Adipocyte (in vitro differentiated cells): ENCODE results near the gene PEPD.
A peak's percentile ranks its signal among the peaks of the same experiment; 100 is the strongest.

Experiments
- DNase-seq: peaks from one replicate; pipeline ENCODE4 v3.0.0-alpha.2; 2015; ENCODE audit warnings: low read depth
- H3K27me3 ChIP-seq: replicated peaks from 2 replicates; pipeline ENCODE4 v1.7.0; 2013; ENCODE audit warnings: mild to moderate bottlenecking, low read length, moderate library complexity; ENCODE audit not compliant: control insufficient read depth, insufficient read depth
- H3K36me3 ChIP-seq: 2 replicates; pipeline ENCODE4 v1.7.0; 2013; ENCODE audit warnings: low read length, mild to moderate bottlenecking, moderate library complexity; ENCODE audit not compliant: control insufficient read depth, insufficient read depth, severe bottlenecking
- H3K4me1 ChIP-seq: 2 replicates; pipeline ENCODE4 v1.7.0; 2013; ENCODE audit warnings: mild to moderate bottlenecking, low read length, moderate library complexity; ENCODE audit not compliant: control insufficient read depth, insufficient read depth
- H3K4me3 ChIP-seq: 2 replicates; pipeline ENCODE4 v1.7.0; 2013; ENCODE audit warnings: mild to moderate bottlenecking, low read length, moderate library complexity
- H3K9ac ChIP-seq: 2 replicates; pipeline ENCODE4 v1.7.0; 2013; ENCODE audit warnings: mild to moderate bottlenecking, low read length, moderate library complexity
- H3K9me3 ChIP-seq: 2 replicates; pipeline ENCODE4 v1.7.0; 2013; ENCODE audit warnings: mild to moderate bottlenecking, low read length, moderate library complexity; ENCODE audit not compliant: control insufficient read depth

PEPD gene

GRCh38 chr19:33420821-33421220 is 100.8 kb downstream of the PEPD start:
- Histone ChIP-seq H3K27me3 (no peaks in the 10 kb centered on the region), H3K4me3 (no peak overlapping the region), H3K36me3 (no peaks in the 10 kb centered on the region), H3K9ac (no peak overlapping the region), H3K9me3 (no peaks in the 10 kb centered on the region), H3K4me1 (no peaks in the 10 kb centered on the region)
- DNase-seq = no peak

GRCh38 chr19:33419788-33420130 is 101.8 kb downstream of the PEPD start:
- Histone ChIP-seq H3K4me3 (no peak overlapping the region), H3K9me3 (no peaks in the 10 kb centered on the region), H3K9ac (no peak overlapping the region), H3K4me1 (no peaks in the 10 kb centered on the region), H3K36me3 (no peaks in the 10 kb centered on the region), H3K27me3 (no peaks in the 10 kb centered on the region)
- no peak for DNase-seq

DNA sequence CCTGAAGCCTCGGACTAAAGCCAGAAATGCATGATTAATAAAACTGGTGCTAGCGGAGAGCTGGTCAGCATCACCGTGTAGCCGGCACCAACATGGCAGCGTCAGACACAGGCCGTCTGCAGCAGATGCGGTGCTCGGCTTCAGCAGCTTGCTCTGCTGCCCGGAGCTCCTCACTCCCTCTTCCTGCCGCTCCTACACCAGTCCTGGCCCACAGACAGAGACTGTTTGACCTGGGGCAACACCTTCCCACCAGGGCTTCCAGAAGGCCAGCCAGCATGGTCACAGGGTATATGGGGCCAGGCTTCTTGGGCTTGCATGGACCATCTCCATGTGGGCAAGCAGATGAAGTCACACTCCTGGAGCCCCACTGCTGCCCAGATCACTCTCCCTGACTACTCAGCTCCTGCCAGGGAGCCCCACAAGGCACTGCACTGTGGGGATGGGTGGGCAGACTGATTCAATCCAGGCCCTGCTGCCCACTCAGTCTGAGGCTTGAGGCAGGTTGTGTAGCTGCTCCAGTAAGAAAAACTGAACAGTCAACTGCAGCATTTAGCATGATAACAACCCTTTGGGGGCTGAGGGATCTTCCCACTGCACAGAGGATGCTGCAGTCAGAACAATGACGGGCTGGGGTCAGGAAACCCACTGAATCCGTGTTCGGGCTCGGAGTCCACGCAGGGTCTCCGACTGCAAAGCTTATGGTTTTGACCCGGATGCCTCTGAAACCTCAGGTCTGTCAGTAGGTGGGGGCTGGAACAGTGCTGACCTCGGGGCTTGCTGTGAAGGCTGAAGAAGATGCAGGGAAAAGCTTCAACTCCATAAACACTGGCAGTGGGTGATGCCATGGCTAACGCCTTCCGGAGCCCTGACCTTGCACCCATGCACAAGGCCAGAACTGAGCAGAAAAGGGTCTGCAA is 102.5 kb downstream of the PEPD start:
- Histone ChIP-seq H3K27me3 (no peaks in the 10 kb centered on the region), H3K4me1 (no peaks in the 10 kb centered on the region), H3K4me3 (no peak overlapping the region), H3K36me3 (no peaks in the 10 kb centered on the region), H3K9me3 (no peaks in the 10 kb centered on the region), H3K9ac (no peak overlapping the region)
- no peak for DNase-seq

DNA sequence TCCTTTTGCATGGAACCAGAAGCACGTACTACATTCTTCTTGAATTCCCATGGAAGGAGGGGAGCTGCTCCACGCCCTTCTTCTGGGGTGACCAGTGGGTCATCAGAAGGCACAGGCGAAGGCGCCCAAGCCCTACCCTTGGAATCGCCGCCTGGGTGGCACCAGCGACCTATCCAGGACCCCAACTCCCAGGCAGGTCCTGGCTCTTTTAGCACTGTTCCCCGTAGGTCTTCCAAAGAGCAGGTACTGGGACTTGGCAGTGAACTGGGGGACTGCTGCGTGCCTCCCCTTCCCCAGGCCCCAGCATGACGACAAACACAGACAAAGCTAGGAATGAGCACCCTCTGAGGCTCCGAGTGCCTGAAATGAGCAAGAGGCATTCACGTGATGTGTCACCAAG is 103.1 kb downstream of the PEPD start:
- no peaks in the 10 kb centered on the region for H3K36me3 ChIP-seq
- H3K9me3 ChIP-seq = no peaks in the 10 kb centered on the region
- H3K4me3 ChIP-seq = no peak overlapping the region
- no peak for DNase-seq
- H3K9ac ChIP-seq = no peak overlapping the region
- H3K27me3 ChIP-seq = no peaks in the 10 kb centered on the region
- H3K4me1 ChIP-seq = no peaks in the 10 kb centered on the region

- no peaks in the 10 kb centered on the region for H3K4me1 ChIP-seq
- no peak for DNase-seq
- H3K27me3 ChIP-seq = no peaks in the 10 kb centered on the region
- H3K4me3 ChIP-seq = no peak overlapping the region
- H3K9ac ChIP-seq = no peak overlapping the region
- no peaks in the 10 kb centered on the region for H3K36me3 ChIP-seq
- no peaks in the 10 kb centered on the region for H3K9me3 ChIP-seq
Observed at GRCh38 chr19:33417751-33418150, 103.8 kb downstream of the PEPD start.

DNA sequence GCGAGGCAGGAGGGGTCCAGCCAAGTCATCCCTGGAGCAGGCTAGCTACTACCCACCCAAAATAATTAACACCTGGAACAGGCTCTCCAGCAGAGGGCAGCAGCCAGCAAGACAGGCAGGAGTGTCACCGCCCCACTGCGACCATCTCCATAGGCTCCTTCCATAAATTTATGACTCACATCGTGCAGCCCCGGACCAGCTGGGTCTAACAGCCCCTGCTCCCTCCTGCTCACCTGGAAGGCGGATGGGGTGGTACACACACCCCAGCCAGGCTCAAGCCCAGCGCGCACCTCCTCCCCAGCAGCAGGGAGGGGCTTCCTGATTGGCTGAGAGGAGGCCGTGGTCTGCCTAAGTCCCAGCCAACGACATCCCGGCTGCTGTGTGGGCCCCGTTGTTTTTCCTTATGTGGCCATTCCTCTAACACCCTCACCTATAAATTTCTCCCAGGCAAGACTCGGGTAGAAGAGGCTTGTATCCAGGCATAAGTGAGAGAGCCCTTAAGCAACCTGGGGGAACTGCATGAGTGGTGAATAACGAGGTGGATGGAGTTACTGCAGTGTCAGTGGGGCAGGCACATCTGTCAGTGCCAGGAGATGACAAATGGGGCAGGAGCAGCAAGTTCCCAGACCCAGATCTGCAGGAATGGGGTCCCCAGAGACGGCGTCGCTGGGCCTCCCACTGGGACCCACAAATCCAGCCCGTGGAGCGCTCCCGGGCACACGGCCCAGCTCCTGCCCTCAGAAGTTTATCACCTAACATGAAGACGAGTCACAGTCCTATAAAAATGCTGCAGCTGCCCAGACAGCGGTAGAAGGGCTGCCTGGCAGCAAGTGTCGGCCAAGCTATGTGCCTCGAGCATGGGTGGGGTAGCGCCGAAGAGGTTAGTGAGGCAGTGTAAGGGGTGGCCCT is 105.0 kb downstream of the PEPD start:
- DNase-seq = peak; percentile 63
- Histone ChIP-seq H3K27me3 (no peaks in the 10 kb centered on the region), H3K4me3 (no peak overlapping the region), H3K9me3 (no peaks in the 10 kb centered on the region), H3K36me3 (no peaks in the 10 kb centered on the region), H3K4me1 (no peaks in the 10 kb centered on the region), H3K9ac (no peak overlapping the region)

DNA sequence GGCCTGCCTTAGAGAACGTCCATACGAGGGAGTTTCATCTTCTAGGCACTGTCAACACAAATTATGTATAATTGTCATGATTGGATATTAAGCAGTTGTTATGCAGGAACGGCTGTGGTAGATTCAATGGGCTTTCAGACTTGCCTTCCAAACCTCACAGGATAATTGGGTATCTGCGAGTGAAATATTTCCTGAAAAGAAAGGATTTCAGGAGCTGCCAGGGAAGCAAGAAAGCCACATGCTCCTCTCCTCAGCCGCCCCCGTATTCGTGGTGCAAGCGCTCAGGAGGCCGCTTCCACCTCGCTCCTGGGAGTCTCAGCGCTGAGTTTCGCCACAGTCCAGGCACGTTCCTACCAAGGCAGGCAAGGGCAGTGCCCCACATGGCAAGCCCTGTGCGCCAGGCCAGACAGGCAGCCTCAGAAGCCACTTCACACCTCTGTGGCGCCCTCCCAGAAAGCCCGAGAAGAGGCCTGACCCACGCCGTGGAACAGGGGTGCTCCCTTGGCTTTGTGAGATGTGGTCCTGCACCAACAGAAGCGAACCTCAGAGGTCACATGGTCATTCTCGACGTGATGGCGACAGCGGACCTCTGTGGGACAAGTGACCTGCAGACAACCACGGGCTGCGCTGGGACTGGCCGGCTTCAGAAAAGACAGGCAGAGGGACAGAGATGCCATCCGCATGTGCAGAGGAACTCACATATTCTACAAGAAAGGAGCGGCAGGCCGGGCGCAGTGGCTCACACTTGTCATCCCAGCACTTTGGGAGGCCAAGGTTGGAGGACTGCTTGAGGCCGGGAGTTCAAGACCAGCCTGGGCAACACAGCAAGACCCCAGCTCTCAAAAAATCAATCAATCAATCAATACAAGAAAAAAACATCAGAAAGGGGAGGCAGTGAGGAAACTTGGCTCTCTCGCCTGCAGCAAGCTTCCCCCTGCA is 106.7 kb downstream of the PEPD start:
- Histone ChIP-seq H3K4me3 (no peak overlapping the region), H3K4me1 (no peaks in the 10 kb centered on the region), H3K9ac (no peak overlapping the region)

DNA sequence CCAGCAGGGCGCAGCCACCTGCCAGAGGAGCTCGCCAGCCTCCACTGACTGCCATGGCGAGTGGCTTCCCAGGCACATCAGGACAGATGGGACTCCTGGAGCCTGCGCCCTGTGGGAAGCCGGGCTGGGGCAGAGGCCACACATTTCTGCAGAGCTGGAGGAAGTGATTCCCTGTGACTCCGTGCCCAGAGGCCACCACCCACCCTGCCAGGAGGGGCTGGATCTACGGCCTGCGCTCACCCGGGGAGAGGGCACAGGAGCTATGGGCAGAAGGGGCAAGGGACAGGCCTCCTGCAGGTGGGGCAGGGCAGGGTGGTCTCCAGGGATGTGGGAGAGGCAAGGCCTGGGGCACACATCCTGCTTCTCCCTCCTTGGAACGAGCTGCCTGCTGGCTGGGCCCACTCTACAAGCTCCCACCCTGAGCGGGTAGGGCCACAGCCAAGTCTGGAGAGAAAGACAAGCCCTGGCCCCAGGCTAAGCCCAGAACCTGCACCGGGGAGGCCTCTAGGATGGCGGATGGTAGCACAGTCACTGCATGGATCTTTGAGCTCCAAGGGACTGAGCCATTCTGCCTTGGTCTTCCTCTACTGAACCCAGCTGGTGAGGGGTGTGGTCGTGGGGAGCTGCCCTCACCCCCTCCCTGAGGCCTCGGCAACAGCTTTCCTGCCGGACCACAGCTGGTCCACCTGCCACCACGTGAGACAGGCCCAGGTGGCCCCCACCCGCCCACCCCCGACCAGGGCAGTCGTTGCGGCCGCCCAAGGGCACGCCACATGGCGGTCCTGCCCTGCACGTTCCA is 107.5 kb downstream of the PEPD start:
- Histone ChIP-seq H3K36me3 (no peaks in the 10 kb centered on the region), H3K4me3 (no peak overlapping the region), H3K27me3 (no peaks in the 10 kb centered on the region), H3K4me1 (no peaks in the 10 kb centered on the region), H3K9me3 (no peaks in the 10 kb centered on the region), H3K9ac (no peak overlapping the region)
- DNase-seq = no peak

More for the DNA sequence above, 106.7 kb downstream of the PEPD start:
- H3K9me3 ChIP-seq = no peaks in the 10 kb centered on the region
- no peaks in the 10 kb centered on the region for H3K27me3 ChIP-seq
- no peak for DNase-seq
- no peaks in the 10 kb centered on the region for H3K36me3 ChIP-seq

GRCh38 chr19:33413426-33413725 is 108.2 kb downstream of the PEPD start:
- Histone ChIP-seq H3K4me3 (no peak overlapping the region), H3K4me1 (no peaks in the 10 kb centered on the region), H3K36me3 (no peaks in the 10 kb centered on the region), H3K27me3 (no peaks in the 10 kb centered on the region), H3K9me3 (no peaks in the 10 kb centered on the region), H3K9ac (no peak overlapping the region)
- no peak for DNase-seq

DNA sequence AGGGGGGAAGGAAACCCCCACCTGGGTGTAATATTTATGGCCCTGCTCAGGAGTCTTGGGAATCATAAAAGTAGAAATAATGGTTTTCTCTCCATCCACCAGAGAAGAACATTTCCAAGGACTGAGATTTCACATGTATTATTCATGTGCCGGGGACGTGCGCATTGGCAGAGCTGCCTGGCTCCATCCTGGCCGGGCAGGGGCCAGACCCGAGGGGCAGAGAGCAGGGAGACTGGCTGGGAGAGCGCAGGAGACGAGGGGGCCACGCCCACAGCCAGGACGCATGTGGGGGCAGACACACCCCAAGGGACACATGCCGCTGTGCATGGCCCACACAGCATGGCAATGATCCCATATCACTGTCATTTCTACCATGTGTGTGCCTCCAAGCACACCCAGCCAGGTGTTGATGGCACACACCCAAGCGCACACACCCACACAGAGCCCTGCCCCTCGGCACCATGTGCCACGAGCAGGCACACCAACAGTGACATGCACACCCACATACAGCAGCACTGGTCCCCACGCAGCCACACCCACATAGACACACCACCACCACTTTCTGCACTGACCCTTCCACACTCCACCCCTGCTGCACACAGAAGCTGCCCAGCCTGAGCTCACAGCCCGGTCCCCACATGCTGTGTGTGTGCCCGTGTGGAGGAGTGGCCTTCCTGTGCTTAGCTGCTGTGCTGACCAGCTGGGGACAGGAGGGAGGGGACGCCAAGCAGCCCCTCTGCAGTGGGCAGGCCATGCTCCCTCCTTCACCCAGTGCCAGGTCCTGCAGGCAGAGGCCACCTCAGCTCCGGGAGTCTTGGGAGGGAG is 108.8 kb downstream of the PEPD start:
- Histone ChIP-seq H3K36me3 (no peaks in the 10 kb centered on the region), H3K4me3 (no peak overlapping the region), H3K4me1 (no peaks in the 10 kb centered on the region), H3K27me3 (no peaks in the 10 kb centered on the region), H3K9me3 (no peaks in the 10 kb centered on the region), H3K9ac (no peak overlapping the region)
- DNase-seq = no peak
